Caco-2 (cell line): Measurements from ENCODE around the gene SLMAP. TPM values are rescaled to one million over a fixed set of nuclear protein-coding genes. Genes with fewer than 3 reads are reported as not detected.

Source experiments
- BruUV-seq: library from RNA; stranded (reverse); fragments of 400-500 nt; replicated peaks from 2 replicates; lab custom pipeline; 2021; lab: Mats Ljungman, UMichigan
- CTCF ChIA-PET: fragments of 300-600 bp; sonication (Branson Sonifier 250); formaldehyde crosslinking; loops from one replicate; lab custom pipeline; 2022; ENCODE audit warnings: antibody characterized with exemption; lab: Charles Lee
- POLR2A ChIA-PET: fragments of 300-600 bp; sonication (Branson Sonifier 250); formaldehyde crosslinking; loops from one replicate; lab custom pipeline; 2022; ENCODE audit warnings: antibody characterized with exemption; lab: Charles Lee
- DNase-seq, 2 experiments: peaks; one replicate each; pipeline versions ENCODE4 v3.0.0 to v3.0.0-alpha.2; 2020 to 2022
- H3K27me3 ChIP-seq: replicated peaks from 2 replicates; pipeline ENCODE4 v1.6.0; 2011; ENCODE audit warnings: low read length; ENCODE audit not compliant: control insufficient read depth, insufficient read depth
- H3K36me3 ChIP-seq: 2 replicates; pipeline ENCODE4 v1.5.1; 2011; ENCODE audit warnings: low read length; ENCODE audit not compliant: control insufficient read depth, insufficient read depth
- H3K4me1 ChIP-seq: fragments of 250-450 bp; sonication (Bioruptor Pico); 2 replicates; pipeline ENCODE4 v1.5.1; 2020; ENCODE audit warnings: mild to moderate bottlenecking
- H3K4me3 ChIP-seq: 2 replicates; pipeline ENCODE4 v1.5.1; 2011; ENCODE audit warnings: low read depth, mild to moderate bottlenecking, control low read depth, low read length
- H3K9me3 ChIP-seq: fragments of 250-450 bp; sonication (Bioruptor Pico); 2 replicates; pipeline ENCODE4 v1.5.1; 2020; ENCODE audit warnings: mild to moderate bottlenecking, moderate library complexity
- H3K27ac Mint-ChIP-seq: one replicate; pipeline ENCODE4 v1.8.0; 2022; ENCODE audit warnings: mixed read lengths; ENCODE audit not compliant: unreplicated experiment
- H3K27me3 Mint-ChIP-seq: one replicate; pipeline ENCODE4 v1.8.0; 2022; ENCODE audit warnings: mixed read lengths; ENCODE audit not compliant: insufficient read depth, unreplicated experiment
- H3K36me3 Mint-ChIP-seq: one replicate; pipeline ENCODE4 v1.8.0; 2022; ENCODE audit warnings: mild to moderate bottlenecking, mixed read lengths; ENCODE audit not compliant: insufficient read depth, unreplicated experiment
- H3K4me1 Mint-ChIP-seq: one replicate; pipeline ENCODE4 v1.8.0; 2022; ENCODE audit warnings: low read depth, mixed read lengths; ENCODE audit not compliant: unreplicated experiment
- H3K4me3 Mint-ChIP-seq: one replicate; pipeline ENCODE4 v1.8.0; 2022; ENCODE audit warnings: mild to moderate bottlenecking, moderate library complexity, mixed read lengths; ENCODE audit not compliant: unreplicated experiment
- H3K9me3 Mint-ChIP-seq: one replicate; pipeline ENCODE4 v1.8.0; 2022; ENCODE audit warnings: mixed read lengths; ENCODE audit not compliant: unreplicated experiment
- CTCF ChIP-seq, 2 experiments: fragments of 200-600 bp in 1 of 2; IDR thresholded peaks; 1 replicate in 1 of 2; 2 replicates in 1 of 2; pipeline versions ENCODE4 v1.5.1 to v1.8.0; 2011 to 2022; ENCODE audit warnings: antibody characterized with exemption in 1 of 2, control low read depth in 1 of 2, inconsistent platforms in 1 of 2, low read depth in 1 of 2, low read length in 1 of 2, mild to moderate bottlenecking in 1 of 2, moderate library complexity in 1 of 2; ENCODE audit not compliant: insufficient read depth in 1 of 2, severe bottlenecking in 1 of 2, unreplicated experiment in 1 of 2
- intact Hi-C: fragments of 100-400 bp; cut with micrococcal nuclease; formaldehyde crosslinking; loops from one replicate; pipeline ENCODE4 v1.10.0; 2022; ENCODE audit not compliant: unreplicated experiment
- total RNA-seq: library from RNA; stranded (reverse); gene quantifications from 2 replicates; pipeline ENCODE4 v1.2.3, GENCODE V29; 2022

SLMAP gene
- total RNA-seq, 1 experiment from 2014 or later = 136 TPM

GRCh38 chr3:57956119-57956832, 200.2 kb downstream of the SLMAP start:
- POLR2A ChIA-PET = interaction anchor here (0.5 kb wide), 1 partner anchor 42 kb away, joined by 5 read pairs; no protein-coding TSS in a partner anchor

GRCh38 chr3:57956833-57957174, 200.7 kb downstream of the SLMAP start:
- no peak for DNase-seq
- H3K4me1 ChIP-seq = peaks cover 35% of the 10 kb centered on the region
- Mint-ChIP-seq H3K4me1 (peaks cover 32% of the 10 kb centered on the region), H3K36me3 (peaks cover 4% of the 10 kb centered on the region), H3K9me3 (no peaks in the 10 kb centered on the region), H3K4me3 (no peak overlapping the region), H3K27ac (no peak overlapping the region), H3K27me3 (no peaks in the 10 kb centered on the region)
- no TSS peak for BruUV-seq
- no peaks in the 10 kb centered on the region for H3K27me3 ChIP-seq
- intact Hi-C loops = no loop called here
- peaks cover 5% of the 10 kb centered on the region; the same call in 1 of the 2 replicates for H3K9me3 ChIP-seq
- no peak overlapping the region for H3K4me3 ChIP-seq
- ChIA-PET POLR2A (no interaction called here), CTCF (no interaction called here)
- TF ChIP-seq CTCF (IDR thresholded peaks at IDR 0.05; ENCODE audit: insufficient read depth in 1 of 2, low read depth in 1 of 2, low read length in 1 of 2, severe bottlenecking in 1 of 2, unreplicated experiment in 1 of 2) = no peak
- no peaks in the 10 kb centered on the region for H3K36me3 ChIP-seq

More at GRCh38 chr3:57956119-57956832, 200.2 kb downstream of the SLMAP start:
- TF ChIP-seq CTCF (IDR thresholded peaks at IDR 0.05; ENCODE audit: insufficient read depth in 1 of 2, low read depth in 1 of 2, low read length in 1 of 2, severe bottlenecking in 1 of 2, unreplicated experiment in 1 of 2) = no peak
- intact Hi-C loops = no loop called here
- no TSS peak for BruUV-seq
- no peaks in the 10 kb centered on the region for H3K36me3 ChIP-seq
- Mint-ChIP-seq H3K9me3 (no peaks in the 10 kb centered on the region), H3K27ac (no peak overlapping the region), H3K4me1 (peaks cover 33% of the 10 kb centered on the region), H3K4me3 (no peak overlapping the region), H3K36me3 (peaks cover 8% of the 10 kb centered on the region), H3K27me3 (no peaks in the 10 kb centered on the region)
- peaks cover 5% of the 10 kb centered on the region; the same call in 1 of the 2 replicates for H3K9me3 ChIP-seq
- H3K27me3 ChIP-seq = no peaks in the 10 kb centered on the region
- peaks cover 35% of the 10 kb centered on the region for H3K4me1 ChIP-seq
- no peak for DNase-seq
- CTCF ChIA-PET = no interaction called here
- no peak overlapping the region for H3K4me3 ChIP-seq

GRCh38 chr3:57957824-57958223, 201.7 kb downstream of the SLMAP start:
- Mint-ChIP-seq H3K4me3 (no peak overlapping the region), H3K9me3 (no peaks in the 10 kb centered on the region), H3K36me3 (no peaks in the 10 kb centered on the region), H3K4me1 (peaks cover 31% of the 10 kb centered on the region), H3K27me3 (no peaks in the 10 kb centered on the region), H3K27ac (no peak overlapping the region)
- H3K36me3 ChIP-seq = no peaks in the 10 kb centered on the region
- CTCF ChIA-PET = no interaction called here
- POLR2A ChIA-PET = no interaction called here
- intact Hi-C loops = no loop called here
- peaks cover 32% of the 10 kb centered on the region for H3K4me1 ChIP-seq
- no TSS peak for BruUV-seq
- no peak for DNase-seq
- no peak overlapping the region for H3K4me3 ChIP-seq
- TF ChIP-seq CTCF (IDR thresholded peaks at IDR 0.05; ENCODE audit: insufficient read depth in 1 of 2, low read depth in 1 of 2, low read length in 1 of 2, severe bottlenecking in 1 of 2, unreplicated experiment in 1 of 2) = no peak
- no peaks in the 10 kb centered on the region for H3K27me3 ChIP-seq
- H3K9me3 ChIP-seq = peaks cover 5% of the 10 kb centered on the region; the same call in 1 of the 2 replicates
